IMR-90 (cell line): ENCODE data around the gene ABR. TPM values are rescaled to one million over a fixed set of nuclear protein-coding genes. Genes with fewer than 3 reads are reported as not detected.

Experiments
- ATAC-seq: fragments of 200-7000 bp; cut with Tn5 transposase; 2 replicates; pipeline ENCODE4 v1.9.1; 2020; ENCODE audit warnings: low read depth, mild to moderate bottlenecking, moderate library complexity
- BruUV-seq: library from RNA; stranded (reverse); fragments of 400-500 nt; replicated peaks from 2 replicates; lab custom pipeline; 2021; lab: Mats Ljungman, UMichigan
- CTCF ChIA-PET: fragments of 300-600 bp; formaldehyde crosslinking; extraction: SDS; loops from one replicate; lab custom pipeline; 2021; ENCODE audit warnings: antibody characterized with exemption; lab: Yijun Ruan, JAX
- POLR2A ChIA-PET: fragments of 300-600 bp; sonication (Branson Sonifier 250); formaldehyde crosslinking; loops from one replicate; lab custom pipeline; 2022; ENCODE audit warnings: antibody characterized with exemption; ENCODE audit not compliant: unreplicated experiment; lab: Charles Lee
- DNase-seq: peaks from one replicate; pipeline ENCODE4 v3.0.0; 2013
- H2AFZ ChIP-seq: replicated peaks from 2 replicates; pipeline ENCODE3; 2013; ENCODE audit warnings: low read length, mild to moderate bottlenecking; ENCODE audit not compliant: poor library complexity
- H2AK5ac ChIP-seq: 2 replicates; pipeline ENCODE4 v1.6.1; 2013; ENCODE audit warnings: low read depth, low read length, inconsistent platforms
- H2AK9ac ChIP-seq: replicated peaks from 2 replicates; pipeline ENCODE3; 2013; ENCODE audit warnings: mild to moderate bottlenecking, low read depth, low read length, moderate library complexity; ENCODE audit not compliant: poor library complexity
- H2BK120ac ChIP-seq: 2 replicates; pipeline ENCODE4 v1.6.1; 2013; ENCODE audit warnings: low read depth, low read length, inconsistent platforms
- H2BK15ac ChIP-seq: 3 replicates; pipeline ENCODE4 v1.6.1; 2013; ENCODE audit warnings: low read depth, low read length, inconsistent platforms
- H2BK20ac ChIP-seq: 2 replicates; pipeline ENCODE4 v1.6.1; 2013; ENCODE audit warnings: low read depth, mild to moderate bottlenecking, inconsistent platforms, low read length, moderate library complexity
- H2BK5ac ChIP-seq: 2 replicates; pipeline ENCODE4 v1.6.1; 2013; ENCODE audit warnings: mild to moderate bottlenecking, low read depth, low read length, inconsistent platforms; ENCODE audit not compliant: poor library complexity, severe bottlenecking
- H3K14ac ChIP-seq: replicated peaks from 2 replicates; pipeline ENCODE4 v1.6.1; 2013; ENCODE audit warnings: low read depth, low read length, inconsistent platforms
- H3K18ac ChIP-seq: 2 replicates; pipeline ENCODE4 v1.6.1; 2013; ENCODE audit warnings: low read depth, low read length, control low read depth
- H3K23ac ChIP-seq: 2 replicates; pipeline ENCODE4 v1.6.1; 2013; ENCODE audit warnings: low read depth, low read length, inconsistent platforms
- H3K27ac ChIP-seq: 2 replicates; pipeline ENCODE4 v1.5.1; 2013; ENCODE audit warnings: mild to moderate bottlenecking, control low read depth, low read length; ENCODE audit not compliant: insufficient read depth
- H3K27me3 ChIP-seq: 2 replicates; pipeline ENCODE4 v1.6.1; 2013; ENCODE audit warnings: low read length; ENCODE audit not compliant: control insufficient read depth, insufficient read depth
- H3K36me3 ChIP-seq: 2 replicates; pipeline ENCODE4 v1.6.1; 2013; ENCODE audit warnings: low read length, mixed read lengths; ENCODE audit not compliant: control insufficient read depth, insufficient read depth
- H3K4ac ChIP-seq: 2 replicates; pipeline ENCODE4 v1.6.1; 2013; ENCODE audit warnings: low read depth, low read length, inconsistent platforms
- H3K4me1 ChIP-seq: 2 replicates; pipeline ENCODE4 v1.6.1; 2013; ENCODE audit warnings: low read length, mixed read lengths; ENCODE audit not compliant: control insufficient read depth, insufficient read depth
- H3K4me2 ChIP-seq: 2 replicates; pipeline ENCODE4 v1.6.1; 2013; ENCODE audit warnings: low read depth, mild to moderate bottlenecking, control low read depth, low read length, moderate library complexity
- H3K4me3 ChIP-seq: 2 replicates; pipeline ENCODE4 v1.5.1; 2013; ENCODE audit warnings: low read depth, mild to moderate bottlenecking, control low read depth, low read length, moderate library complexity; ENCODE audit not compliant: insufficient read depth
- H3K56ac ChIP-seq: 2 replicates; pipeline ENCODE4 v1.6.1; 2013; ENCODE audit warnings: low read length, inconsistent platforms; ENCODE audit not compliant: insufficient read depth; ENCODE audit errors: extremely low read depth
- H3K79me1 ChIP-seq, 2 experiments: 2 replicates each; pipeline ENCODE4 v1.6.1; 2013; ENCODE audit warnings: low read length in 2 of 2, inconsistent platforms in 1 of 2, low read depth in 1 of 2
- H3K9ac ChIP-seq: 2 replicates; pipeline ENCODE4 v1.6.1; 2013; ENCODE audit warnings: low read depth, low read length, control low read depth
- H3K9me1 ChIP-seq: 2 replicates; pipeline ENCODE4 v1.6.1; 2013; ENCODE audit warnings: low read length, inconsistent platforms; ENCODE audit not compliant: insufficient read depth
- H3K9me3 ChIP-seq: 2 replicates; pipeline ENCODE4 v1.6.1; 2013; ENCODE audit warnings: low read length; ENCODE audit not compliant: control insufficient read depth, insufficient read depth
- H4K20me1 ChIP-seq: 2 replicates; pipeline ENCODE4 v1.6.1; 2013; ENCODE audit warnings: low read length, inconsistent platforms; ENCODE audit not compliant: insufficient read depth
- H4K5ac ChIP-seq: 2 replicates; pipeline ENCODE4 v1.6.1; 2013; ENCODE audit warnings: mild to moderate bottlenecking, low read depth, low read length, control low read depth
- H4K8ac ChIP-seq, 2 experiments: 2 replicates each; pipeline ENCODE4 v1.6.1; 2013; ENCODE audit warnings: low read depth in 2 of 2, low read length in 2 of 2, control low read depth in 1 of 2, inconsistent platforms in 1 of 2
- H4K91ac ChIP-seq: 2 replicates; pipeline ENCODE4 v1.6.1; 2013; ENCODE audit warnings: low read depth, low read length, inconsistent platforms; ENCODE audit not compliant: insufficient read depth
- BHLHE40 ChIP-seq: fragments of 150-350 bp; IDR thresholded peaks from 2 replicates; pipeline ENCODE4 v1.6.1; 2016; ENCODE audit warnings: mild to moderate bottlenecking, low read depth, low read length
- CEBPB ChIP-seq: IDR thresholded peaks from 2 replicates; pipeline ENCODE4 v1.6.1; 2012; ENCODE audit warnings: low read depth, low read length, improper control_type of control experiment
- CHD1 ChIP-seq: IDR thresholded peaks from 2 replicates; pipeline ENCODE4 v1.6.1; 2012; ENCODE audit warnings: low read depth, low read length, improper control_type of control experiment
- POLR2A ChIP-seq: IDR thresholded peaks from 2 replicates; pipeline ENCODE4 v1.6.1; 2012; ENCODE audit warnings: mild to moderate bottlenecking, low read depth, low read length
- WGBS, 2 experiments: methylation state at CpG; one replicate each; pipeline versions ENCODE4 v1.1.5 to v1.1.7; 2013; ENCODE audit warnings: missing lambda C conversion rate in 2 of 2; ENCODE audit not compliant: insufficient read length in 1 of 2; ENCODE audit errors: extremely low coverage in 2 of 2; 5-methylcytosine and 5-hydroxymethylcytosine counted together
- dilution Hi-C: fragments of 300-500 bp; cut with HindIII; formaldehyde crosslinking; loops from one replicate; pipeline ENCODE4 v1.14.3; 2018; ENCODE audit warnings: low sequenced_read_pairs; ENCODE audit not compliant: unreplicated experiment
- in situ Hi-C: fragments of 300-500 bp; cut with MboI; formaldehyde crosslinking; loops from 3 replicates; pipeline ENCODE4 v1.14.3; 2019; ENCODE audit warnings: low sequenced_read_pairs, inconsistent platforms, mixed read lengths
- intact Hi-C: fragments of 100-400 bp; cut with micrococcal nuclease; formaldehyde crosslinking; loops from 2 replicates; pipeline ENCODE4 v1.10.0; 2022
- polyA plus RNA-seq, 3 experiments: library from polyadenylated mRNA; depleted of rRNA; stranded (reverse); fragments of >200 nt; gene quantifications; 2 replicates each; pipeline ENCODE4 v1.2.3, GENCODE V29; 2012; ENCODE audit warnings: low replicate concordance in 1 of 3
- total RNA-seq: library from RNA; depleted of rRNA; stranded (reverse); fragments of >200 nt; gene quantifications from 2 replicates; pipeline ENCODE4 v1.2.3, GENCODE V29; 2012

Gene ABR
- total and polyA plus RNA-seq, 2 of the 4 experiments (the other 2 are of a cell fraction), result 28.3 to 79.7 TPM

DNA sequence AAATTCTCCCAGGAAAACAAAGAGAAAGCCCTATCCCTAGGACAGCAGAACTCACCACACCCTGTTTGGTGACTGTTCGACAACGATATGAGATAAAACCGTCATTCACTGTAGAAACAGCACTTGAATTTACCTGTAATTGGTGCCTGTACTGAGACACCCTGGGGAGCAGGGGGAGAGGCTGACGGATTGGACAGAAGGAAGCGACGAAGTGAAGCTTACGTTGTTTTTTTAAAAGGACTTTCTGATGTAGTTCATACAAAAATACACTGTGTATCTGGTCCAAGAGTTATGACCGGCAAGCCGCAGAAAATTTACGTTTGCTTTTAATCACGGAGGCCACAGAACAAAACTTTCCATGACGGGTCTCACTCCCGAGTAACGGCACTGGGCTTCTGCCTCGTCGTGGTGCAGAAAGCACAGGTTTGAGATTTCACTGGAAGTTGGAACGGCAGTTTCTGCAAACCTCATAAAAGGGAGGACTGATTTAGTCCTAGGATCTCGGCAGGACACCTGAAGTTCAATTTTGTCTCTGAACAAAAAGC is 209.9 kb downstream of the ABR start:
- POLR2A ChIA-PET, result no interaction called here

More for the DNA sequence above, 209.9 kb downstream of the ABR start:
- no peak overlapping the region for H2BK20ac ChIP-seq
- WGBS, 2 experiments, result 38% methylated on average over 9 of the region's 18 CpGs; no CpG with 5 or more reads in 1 of the 2 experiments
- no peak overlapping the region for H3K27ac ChIP-seq
- peak overlapping the region; percentile 69; the same call in 1 of the 2 replicates for H3K23ac ChIP-seq
- no peak overlapping the region for H2BK120ac ChIP-seq
- peaks cover 41 to 84% of the 10 kb centered on the region in 2 experiments for H3K79me1 ChIP-seq
- dilution Hi-C loops, result no loop called here
- no TSS peak for BruUV-seq
- DNase-seq (no peak), ATAC-seq (no peak)
- no peaks in the 10 kb centered on the region for H3K27me3 ChIP-seq
- TF ChIP-seq BHLHE40 (no peak), CEBPB (no peak), CHD1 (no peak), POLR2A (no peak)
- H2AK5ac ChIP-seq, result peak overlapping the region; percentile 53; the same call in 1 of the 2 replicates
- H4K91ac ChIP-seq, result no peak overlapping the region
- H4K20me1 ChIP-seq, result peaks cover 90% of the 10 kb centered on the region
- H3K36me3 ChIP-seq, result peaks cover 15% of the 10 kb centered on the region
- H2BK5ac ChIP-seq, result no peak overlapping the region
- no peak overlapping the region for H3K56ac ChIP-seq
- CTCF ChIA-PET, result no interaction called here
- H3K14ac ChIP-seq, result peak overlapping the region; percentile 59; the same call in 1 of the 2 replicates
- H2AFZ ChIP-seq, result no peak overlapping the region
- in situ Hi-C loops, result no loop called here
- peak overlapping the region; percentile 52 for H3K4me2 ChIP-seq
- no peak overlapping the region; the same call in 1 of the 2 replicates for H4K5ac ChIP-seq
- intact Hi-C loops, result no loop called here
- H2AK9ac ChIP-seq, result no peak overlapping the region
- peaks cover 15% of the 10 kb centered on the region for H3K9me1 ChIP-seq
- peaks cover 18% of the 10 kb centered on the region for H3K4me1 ChIP-seq
- H3K9me3 ChIP-seq, result no peaks in the 10 kb centered on the region; the same call in 1 of the 2 replicates
- peak overlapping the region; percentile 46; the same call in 1 of the 2 replicates for H3K4ac ChIP-seq
- no peak overlapping the region for H3K18ac ChIP-seq
- H2BK15ac ChIP-seq, result no peak overlapping the region
- H3K4me3 ChIP-seq, result no peak overlapping the region
- H4K8ac ChIP-seq, result no peak overlapping the region
- H3K9ac ChIP-seq, result no peak overlapping the region
